SK-N-MC (cell line): ENCODE results near the gene TRPM1.

Experiments used
- EZH2 ChIP-seq: fragments of 200-600 bp; sonication (generic); IDR thresholded peaks from one replicate; pipeline ENCODE4 v1.6.1; 2017; ENCODE audit warnings: antibody characterized with exemption
- POLR2AphosphoS5 ChIP-seq: IDR thresholded peaks from 2 replicates; pipeline ENCODE4 v1.6.1; 2012; ENCODE audit warnings: mild to moderate bottlenecking, low read depth, low read length, borderline replicate concordance

GRCh38 chr15:31102039-31102321, 455 bp upstream of the TRPM1 start:
- no peak for TF ChIP-seq EZH2
- no peak for TF ChIP-seq POLR2AphosphoS5
